Esophagus muscularis mucosa (tissue), 4 donors: ENCODE measurements around the gene ACKR2. TPM values are rescaled to one million over a fixed set of nuclear protein-coding genes. Genes with fewer than 3 reads are reported as not detected.

ENCODE experiments used
- DNase-seq: peaks from one replicate; pipeline ENCODE4 v3.0.0-alpha.2; 2017; ENCODE audit errors: extremely low spot score
- H3K27ac ChIP-seq, 4 donors: fragments of 200-600 bp; sonication (generic); replicated peaks in 1 of 4; 1 replicate in 3 of 4; 2 replicates in 1 of 4; pipeline ENCODE4 v1.5.1; 2016 to 2019; ENCODE audit warnings: mild to moderate bottlenecking in 1 of 4
- H3K27me3 ChIP-seq, 4 donors: fragments of 200-600 bp; sonication (generic); one replicate each; pipeline versions ENCODE4 v1.5.1 to v1.6.0; 2016 to 2019
- H3K36me3 ChIP-seq, 4 donors: fragments of 200-600 bp; sonication (generic); one replicate each; pipeline ENCODE4 v1.5.1; 2016 to 2019
- H3K4me1 ChIP-seq, 4 donors: fragments of 200-600 bp; sonication (generic); one replicate each; pipeline ENCODE4 v1.5.1; 2016 to 2019
- H3K4me3 ChIP-seq, 4 donors: fragments of 200-600 bp; sonication (generic); 1 replicate in 2 of 4; 2 replicates in 2 of 4; pipeline ENCODE4 v1.5.1; 2016 to 2019; ENCODE audit warnings: mild to moderate bottlenecking in 4 of 4, moderate library complexity in 1 of 4
- H3K9me3 ChIP-seq, 4 donors: fragments of 200-600 bp; sonication (generic); 1 replicate in 3 of 4; 2 replicates in 1 of 4; pipeline ENCODE4 v1.5.1; 2016 to 2019
- EP300 ChIP-seq: sonication (generic); formaldehyde crosslinking; IDR thresholded peaks from one replicate; pipeline ENCODE4 v1.6.1; 2017; ENCODE audit warnings: antibody characterized with exemption
- POLR2A ChIP-seq: fragments of 450-650 bp; IDR thresholded peaks from one replicate; pipeline ENCODE4 v1.6.1; 2017; ENCODE audit warnings: antibody characterized with exemption, moderate library complexity, mild to moderate bottlenecking, low read depth
- POLR2AphosphoS5 ChIP-seq, 2 donors: sonication (generic); formaldehyde crosslinking; IDR thresholded peaks; one replicate each; pipeline ENCODE4 v1.6.1; 2017; ENCODE audit warnings: antibody characterized with exemption in 2 of 2
- WGBS: methylation state at CpG from one replicate; pipeline ENCODE4 v1.1.5; 2018; 5-methylcytosine and 5-hydroxymethylcytosine counted together
- intact Hi-C: fragments of 100-400 bp; cut with DNase I; formaldehyde crosslinking; loops from one replicate; pipeline ENCODE4 v1.15.1; 2023
- total RNA-seq, 4 donors: library from RNA; depleted of rRNA; stranded (reverse); fragments of >200 nt; gene quantifications; one replicate each; pipeline versions ENCODE4 v1.1.0 to v1.2.1, GENCODE V29; 2016
- TF ChIP-seq, protein P1 (sequence below), 3 experiments: fragments of 200-600 bp in 2 of 3; fragments of 450-650 bp in 1 of 3; sonication (generic) in 2 of 3; IDR thresholded peaks; one replicate each; pipeline ENCODE4 v1.5.1; 2017 to 2019; ENCODE audit warnings: antibody characterized with exemption in 3 of 3, mild to moderate bottlenecking in 2 of 3, moderate library complexity in 1 of 3

ACKR2 gene
- total RNA-seq, 4 donors from 2014 or later = 2.5 to 15.9 (median 7.6) TPM

DNA sequence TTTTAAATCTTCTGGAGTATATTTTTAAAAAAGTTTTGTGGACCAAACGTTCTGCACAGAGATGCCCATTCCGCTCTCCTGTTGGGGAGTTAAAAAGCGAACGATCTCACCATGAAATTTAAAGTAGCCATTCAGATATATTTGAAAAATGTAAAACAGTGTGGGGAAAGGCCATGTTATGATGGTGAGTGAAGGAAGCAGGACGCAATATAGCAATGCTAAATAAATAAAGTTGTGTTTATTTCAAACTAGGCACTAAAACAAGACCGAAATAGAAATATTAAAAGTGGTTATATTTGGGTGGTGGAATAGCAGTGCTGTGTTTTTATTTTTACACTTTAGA lies 35.9 kb upstream of the ACKR2 start:
- 7% methylated on average over 6 of the region's 6 CpGs for WGBS
- intact Hi-C loops = no loop called here
- Histone ChIP-seq H3K36me3 (no peaks in the 10 kb centered on the region), H3K27me3 (no peaks in the 10 kb centered on the region), H3K4me3 (peak overlapping the region; percentile 56 to 69 (median 60)), H3K9me3 (no peaks in the 10 kb centered on the region), H3K4me1 (peaks cover 16 to 34% (median 34%) of the 10 kb centered on the region in 4 donors), H3K27ac (peak overlapping the region; percentile 74 to 84 (median 79))
- TF ChIP-seq POLR2AphosphoS5 (IDR thresholded peaks at IDR 0.05) (no peak), POLR2A (no peak), EP300 (no peak)
- TF ChIP-seq, protein P1, sequence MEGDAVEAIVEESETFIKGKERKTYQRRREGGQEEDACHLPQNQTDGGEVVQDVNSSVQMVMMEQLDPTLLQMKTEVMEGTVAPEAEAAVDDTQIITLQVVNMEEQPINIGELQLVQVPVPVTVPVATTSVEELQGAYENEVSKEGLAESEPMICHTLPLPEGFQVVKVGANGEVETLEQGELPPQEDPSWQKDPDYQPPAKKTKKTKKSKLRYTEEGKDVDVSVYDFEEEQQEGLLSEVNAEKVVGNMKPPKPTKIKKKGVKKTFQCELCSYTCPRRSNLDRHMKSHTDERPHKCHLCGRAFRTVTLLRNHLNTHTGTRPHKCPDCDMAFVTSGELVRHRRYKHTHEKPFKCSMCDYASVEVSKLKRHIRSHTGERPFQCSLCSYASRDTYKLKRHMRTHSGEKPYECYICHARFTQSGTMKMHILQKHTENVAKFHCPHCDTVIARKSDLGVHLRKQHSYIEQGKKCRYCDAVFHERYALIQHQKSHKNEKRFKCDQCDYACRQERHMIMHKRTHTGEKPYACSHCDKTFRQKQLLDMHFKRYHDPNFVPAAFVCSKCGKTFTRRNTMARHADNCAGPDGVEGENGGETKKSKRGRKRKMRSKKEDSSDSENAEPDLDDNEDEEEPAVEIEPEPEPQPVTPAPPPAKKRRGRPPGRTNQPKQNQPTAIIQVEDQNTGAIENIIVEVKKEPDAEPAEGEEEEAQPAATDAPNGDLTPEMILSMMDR (IDR thresholded peaks at IDR 0.05) = no peak
- DNase-seq = no peak

DNA sequence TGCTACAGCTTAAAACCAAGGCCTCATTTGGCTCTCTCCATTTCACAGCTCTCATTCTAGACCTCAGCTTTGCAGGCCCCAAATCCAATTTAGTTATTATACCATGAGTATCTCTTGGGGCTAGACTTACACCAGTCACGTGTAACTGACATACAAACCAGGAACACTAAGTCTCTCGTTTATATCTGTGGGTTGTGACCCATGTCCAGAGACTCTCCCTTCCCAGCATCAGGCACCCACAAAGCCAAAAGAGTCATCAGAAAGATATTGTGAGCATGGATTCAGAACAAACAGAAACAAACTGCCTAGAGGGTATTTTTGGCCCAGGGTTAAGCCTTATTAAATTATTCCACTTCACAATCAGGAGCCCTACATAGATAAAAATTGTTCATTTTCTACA lies 30.6 kb upstream of the ACKR2 start:
- intact Hi-C loops = no loop called here
- TF ChIP-seq POLR2AphosphoS5 (IDR thresholded peaks at IDR 0.05) (peak; percentile 45 to 70), EP300 (peak; percentile 26), POLR2A (no peak)
- TF ChIP-seq, protein P1 (IDR thresholded peaks at IDR 0.05) = no peak
- peaks cover 0 to 9% (median 6%) of the 10 kb centered on the region in 4 donors for H3K36me3 ChIP-seq
- 29% methylated on average over 2 of the region's 2 CpGs for WGBS
- H3K4me1 ChIP-seq = peaks cover 21 to 73% (median 70%) of the 10 kb centered on the region in 4 donors
- no peaks in the 10 kb centered on the region for H3K27me3 ChIP-seq
- DNase-seq = no peak
- no peak overlapping the region for H3K4me3 ChIP-seq
- peak overlapping the region; percentile 76 to 85 (median 79) for H3K27ac ChIP-seq
- H3K9me3 ChIP-seq = no peaks in the 10 kb centered on the region

- TF ChIP-seq, protein P1 (IDR thresholded peaks at IDR 0.05) = no peak
- TF ChIP-seq POLR2AphosphoS5 (IDR thresholded peaks at IDR 0.05) = no peak
- TF ChIP-seq EP300 = no peak
- TF ChIP-seq POLR2A = no peak
- intact Hi-C loops = loop anchor here (2.0 kb wide), 1 partner anchor 48 kb away; no protein-coding TSS in a partner anchor
Measured at GRCh38 chr3:42780398-42780797, 28.8 kb upstream of the ACKR2 start.

DNA sequence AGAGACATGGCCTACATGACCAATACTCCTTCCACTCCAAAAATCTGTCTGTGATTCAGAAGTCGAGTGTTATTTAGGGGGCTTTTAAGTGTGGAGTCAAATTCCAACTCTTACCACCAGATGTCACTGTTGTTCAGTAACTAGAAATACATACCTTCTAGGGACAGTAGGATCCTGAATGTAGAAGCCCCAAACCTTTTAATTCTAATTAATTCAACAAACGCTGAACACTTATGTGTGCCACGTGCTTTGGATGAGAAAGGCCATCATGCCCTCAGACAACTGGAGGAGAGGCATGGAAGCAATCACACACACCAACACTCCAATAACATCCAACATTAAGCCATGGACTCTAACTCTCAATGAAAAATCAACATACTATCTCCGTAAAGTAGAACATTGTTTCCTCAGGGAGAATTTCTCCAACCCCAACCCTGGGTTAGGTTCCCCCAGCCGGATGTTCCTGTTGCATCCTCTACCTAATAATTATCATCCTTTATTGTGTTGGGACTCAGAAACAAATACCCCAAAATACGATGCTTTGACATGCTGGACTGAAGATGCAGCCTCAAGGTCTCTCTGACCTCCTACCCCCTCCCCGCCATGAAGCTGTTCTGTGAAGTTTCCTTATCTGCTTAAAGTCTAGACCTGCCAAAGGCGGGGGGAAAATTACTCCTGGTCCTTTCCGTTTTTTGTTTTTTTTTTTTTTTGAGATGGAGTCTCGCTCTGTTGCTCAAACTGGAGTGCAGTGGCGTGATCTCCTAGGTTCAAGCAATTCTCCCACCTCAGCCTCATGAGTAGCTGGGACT lies 28.1 kb upstream of the ACKR2 start:
- TF ChIP-seq EP300 (no peak), POLR2A (no peak), POLR2AphosphoS5 (IDR thresholded peaks at IDR 0.05) (peak in 1 of 2 donors; percentile 33)
- TF ChIP-seq, protein P1 (IDR thresholded peaks at IDR 0.05) = peak; percentile 86 to 91 (median 87)
- WGBS = 58% methylated on average over 11 of the region's 11 CpGs
- H3K4me3 ChIP-seq = no peak overlapping the region
- peaks cover 6 to 26% (median 15%) of the 10 kb centered on the region in 4 donors for H3K36me3 ChIP-seq
- peaks cover 23 to 88% (median 73%) of the 10 kb centered on the region in 4 donors for H3K4me1 ChIP-seq
- no peaks in the 10 kb centered on the region for H3K27me3 ChIP-seq
- no peaks in the 10 kb centered on the region for H3K9me3 ChIP-seq
- intact Hi-C loops = loop anchor here (1.0 to 2.0 kb wide), 2 partner anchors 48 to 100 kb away; no protein-coding TSS in a partner anchor
- no peak for DNase-seq
- H3K27ac ChIP-seq = peak overlapping the region; percentile 76 to 85 (median 79)

More at GRCh38 chr3:42780398-42780797, 28.8 kb upstream of the ACKR2 start:
- DNase-seq = no peak
- Histone ChIP-seq H3K36me3 (peaks cover 6 to 19% (median 9%) of the 10 kb centered on the region in 4 donors), H3K4me1 (peaks cover 21 to 86% (median 73%) of the 10 kb centered on the region in 4 donors), H3K9me3 (no peaks in the 10 kb centered on the region), H3K27ac (peak overlapping the region; percentile 76 to 85 (median 79)), H3K4me3 (no peak overlapping the region), H3K27me3 (no peaks in the 10 kb centered on the region)
- 66% methylated on average over 3 of the region's 3 CpGs for WGBS
